Left renal pelvis (tissue), 4 donors: ENCODE measurements around the gene DDR1. TPM values are rescaled to one million over a fixed set of nuclear protein-coding genes. Genes with fewer than 3 reads are reported as not detected.

Source experiments
- DNase-seq, 4 donors: peaks; one replicate each; pipeline ENCODE4 v3.0.0-alpha.2; 2013; ENCODE audit warnings: low read depth in 4 of 4, low spot score in 3 of 4
- polyA plus RNA-seq, 4 donors: library from polyadenylated mRNA; unstranded; fragments of 120-200 nt; gene quantifications; one replicate each; pipeline ENCODE4 v1.2.1, GENCODE V29; 2013; ENCODE audit not compliant: insufficient read length in 4 of 4

The DDR1 gene
- polyA plus RNA-seq, result 100 to 1,000 TPM in 3 of 4 donors, 10 to 100 TPM in 1; 55.6 to 201 (median 156) TPM

GRCh38 chr6:30883685-30884520 lies at the start of gene DDR1:
Gene DDR1 (plus strand): TSS chr6:30884519. CDS start chr6:30888730, 4,211 bp downstream.
- DNase-seq, result no peak

GRCh38 chr6:30834646-30835045 lies 49.7 kb upstream of the DDR1 start:
- no peak for DNase-seq

GRCh38 chr6:30835576-30835975 lies 48.7 kb upstream of the DDR1 start:
- no peak for DNase-seq

- no peak for DNase-seq
Measured at GRCh38 chr6:30836431-30836866, 47.9 kb upstream of the DDR1 start.

GRCh38 chr6:30836957-30837356 lies 47.4 kb upstream of the DDR1 start:
- no peak for DNase-seq

GRCh38 chr6:30837432-30837831 lies 46.9 kb upstream of the DDR1 start:
- no peak for DNase-seq

- no peak for DNase-seq
Measured at GRCh38 chr6:30837870-30838269, 46.4 kb upstream of the DDR1 start.

- no peak for DNase-seq
Measured at GRCh38 chr6:30839671-30840070, 44.6 kb upstream of the DDR1 start.

- DNase-seq, result no peak
Measured at GRCh38 chr6:30840084-30840934, 44.0 kb upstream of the DDR1 start.

GRCh38 chr6:30840935-30841643 lies 43.2 kb upstream of the DDR1 start:
- no peak for DNase-seq

GRCh38 chr6:30841644-30842504 lies 42.4 kb upstream of the DDR1 start:
- DNase-seq, result no peak

GRCh38 chr6:30842754-30843610 lies 41.3 kb upstream of the DDR1 start:
- no peak for DNase-seq

GRCh38 chr6:30843611-30843998 lies 40.7 kb upstream of the DDR1 start:
- no peak for DNase-seq

GRCh38 chr6:30844118-30844535 lies 40.2 kb upstream of the DDR1 start:
- no peak for DNase-seq

- no peak for DNase-seq
Measured at GRCh38 chr6:30845183-30845582, 39.1 kb upstream of the DDR1 start.

- no peak for DNase-seq
Measured at GRCh38 chr6:30847421-30847970, 36.8 kb upstream of the DDR1 start.

GRCh38 chr6:30847971-30848436 lies 36.3 kb upstream of the DDR1 start:
- no peak for DNase-seq

- no peak for DNase-seq
Measured at GRCh38 chr6:30849903-30850651, 34.2 kb upstream of the DDR1 start.
